Nephron progenitor cell (in vitro differentiated cells): Measurements from ENCODE around the gene IGFBP7.
"Not testable (repeated sequence)": the region's sequence is repeated elsewhere in the genome, so short reads cannot be mapped to it uniquely, and the experiment has no call there.

ENCODE experiments used
- DNase-seq: peaks from one replicate; pipeline ENCODE4 v3.0.0; 2021
- H3K27ac Mint-ChIP-seq: 2 replicates; pipeline ENCODE4 v1.8.0; 2021; ENCODE audit warnings: mild to moderate bottlenecking, moderate library complexity, mixed read lengths
- H3K27me3 Mint-ChIP-seq: 2 replicates; pipeline ENCODE4 v1.8.0; 2021; ENCODE audit warnings: mild to moderate bottlenecking, low read depth, mixed read lengths; ENCODE audit not compliant: poor library complexity
- H3K36me3 Mint-ChIP-seq: 2 replicates; pipeline ENCODE4 v1.8.0; 2021; ENCODE audit warnings: low read depth, mixed read lengths
- H3K4me1 Mint-ChIP-seq: 2 replicates; pipeline ENCODE4 v1.8.0; 2021; ENCODE audit warnings: mixed read lengths
- H3K4me3 Mint-ChIP-seq: 2 replicates; pipeline ENCODE4 v1.8.0; 2021; ENCODE audit warnings: mild to moderate bottlenecking, moderate library complexity, mixed read lengths
- H3K9me3 Mint-ChIP-seq: 2 replicates; pipeline ENCODE4 v1.8.0; 2021; ENCODE audit warnings: mild to moderate bottlenecking, moderate library complexity, mixed read lengths
- TF ChIP-seq, protein P1 (sequence below): fragments of 200-600 bp; sonication (generic); IDR thresholded peaks from 2 replicates; pipeline ENCODE4 v1.5.0; 2021; ENCODE audit warnings: antibody characterized with exemption

The IGFBP7 gene

DNA sequence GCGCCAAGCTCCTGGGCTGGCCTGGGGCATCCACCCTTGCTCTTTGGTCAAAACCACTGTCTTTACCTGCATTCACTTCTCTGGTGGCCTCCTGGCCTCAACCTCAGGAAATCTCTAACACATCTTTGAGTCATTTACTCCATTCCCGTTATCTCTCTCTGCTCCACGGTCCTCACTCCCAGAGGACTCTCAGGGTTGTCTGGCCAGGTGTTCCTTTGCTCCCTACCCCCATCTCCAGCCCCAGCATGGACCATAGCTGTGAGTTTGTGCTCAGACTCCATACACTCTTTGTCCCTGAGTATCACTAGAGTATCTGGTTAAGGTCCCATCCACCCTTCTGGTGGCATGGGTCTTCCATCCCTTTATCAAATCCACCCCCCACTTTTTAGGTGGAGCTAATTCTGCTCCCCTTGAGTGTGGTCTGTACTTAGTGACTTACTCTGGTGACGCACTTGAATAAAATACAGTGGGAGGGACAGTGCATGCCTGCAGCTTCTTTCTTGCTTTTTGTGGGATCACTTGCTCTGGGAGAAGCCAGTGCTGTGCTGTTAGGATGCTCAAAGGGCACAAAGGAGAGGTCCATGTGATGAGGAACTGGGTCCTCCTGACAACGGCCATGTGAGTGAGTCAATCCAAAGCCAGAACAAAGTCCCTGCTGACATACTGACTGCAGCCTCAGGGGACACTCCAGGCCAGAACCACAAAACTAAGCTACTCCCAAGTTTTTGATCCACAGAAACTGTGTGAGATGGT is 44.3 kb downstream of the IGFBP7 start:
- H3K27ac Mint-ChIP-seq: no peak overlapping the region
- H3K27me3 Mint-ChIP-seq: no peaks in the 10 kb centered on the region
- H3K36me3 Mint-ChIP-seq: no peaks in the 10 kb centered on the region
- peaks cover 7% of the 10 kb centered on the region for H3K4me1 Mint-ChIP-seq
- H3K9me3 Mint-ChIP-seq: no peaks in the 10 kb centered on the region
- no peak overlapping the region for H3K4me3 Mint-ChIP-seq
- no peak for DNase-seq
- TF ChIP-seq, protein P1, sequence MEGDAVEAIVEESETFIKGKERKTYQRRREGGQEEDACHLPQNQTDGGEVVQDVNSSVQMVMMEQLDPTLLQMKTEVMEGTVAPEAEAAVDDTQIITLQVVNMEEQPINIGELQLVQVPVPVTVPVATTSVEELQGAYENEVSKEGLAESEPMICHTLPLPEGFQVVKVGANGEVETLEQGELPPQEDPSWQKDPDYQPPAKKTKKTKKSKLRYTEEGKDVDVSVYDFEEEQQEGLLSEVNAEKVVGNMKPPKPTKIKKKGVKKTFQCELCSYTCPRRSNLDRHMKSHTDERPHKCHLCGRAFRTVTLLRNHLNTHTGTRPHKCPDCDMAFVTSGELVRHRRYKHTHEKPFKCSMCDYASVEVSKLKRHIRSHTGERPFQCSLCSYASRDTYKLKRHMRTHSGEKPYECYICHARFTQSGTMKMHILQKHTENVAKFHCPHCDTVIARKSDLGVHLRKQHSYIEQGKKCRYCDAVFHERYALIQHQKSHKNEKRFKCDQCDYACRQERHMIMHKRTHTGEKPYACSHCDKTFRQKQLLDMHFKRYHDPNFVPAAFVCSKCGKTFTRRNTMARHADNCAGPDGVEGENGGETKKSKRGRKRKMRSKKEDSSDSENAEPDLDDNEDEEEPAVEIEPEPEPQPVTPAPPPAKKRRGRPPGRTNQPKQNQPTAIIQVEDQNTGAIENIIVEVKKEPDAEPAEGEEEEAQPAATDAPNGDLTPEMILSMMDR: no peak

DNA sequence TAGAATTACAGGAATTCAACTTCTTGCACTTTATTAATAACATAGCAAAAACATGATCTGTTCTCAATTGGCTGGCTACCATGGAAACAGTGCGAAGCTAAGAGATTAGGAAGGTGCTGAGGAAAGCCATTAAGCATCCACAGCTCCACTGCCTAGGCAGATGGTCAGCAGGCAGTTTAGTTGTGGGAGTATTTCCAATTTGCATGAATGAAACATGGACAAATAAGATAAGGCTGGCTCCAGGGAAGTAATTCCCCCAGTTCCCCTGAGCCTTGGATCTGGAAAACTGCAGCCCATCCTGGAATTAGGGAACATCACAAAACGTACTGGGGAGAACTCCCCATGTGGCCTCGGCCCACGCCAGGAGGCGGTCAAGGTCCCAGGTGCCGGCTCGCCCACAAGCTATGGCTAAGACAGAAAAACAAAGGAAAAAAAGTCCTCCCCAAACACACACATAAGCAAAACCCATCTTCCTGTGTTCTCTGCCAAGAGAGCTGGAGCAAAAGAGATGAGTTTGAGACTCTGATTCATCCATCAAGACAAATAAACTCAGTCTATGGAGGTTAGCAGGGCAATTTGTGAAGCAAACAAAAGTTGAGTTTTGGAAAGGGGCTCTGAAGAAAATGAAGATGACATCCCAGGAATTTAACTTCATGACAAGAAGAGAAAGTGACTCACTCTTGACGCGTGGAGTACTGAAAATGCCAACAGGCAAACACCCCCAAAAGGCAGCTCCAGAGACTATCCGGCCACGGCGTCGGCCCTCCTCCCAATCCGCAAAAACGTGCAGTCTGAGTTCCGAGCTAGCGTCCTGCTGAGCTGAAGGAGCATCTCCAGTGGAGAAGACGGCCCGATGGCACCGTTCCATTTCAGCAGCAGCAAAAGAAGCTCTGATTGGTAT is 45.1 kb downstream of the IGFBP7 start:
- H3K4me3 Mint-ChIP-seq: no peak overlapping the region
- no peaks in the 10 kb centered on the region for H3K27me3 Mint-ChIP-seq
- TF ChIP-seq, protein P1: no peak
- H3K36me3 Mint-ChIP-seq: no peaks in the 10 kb centered on the region
- DNase-seq: no peak
- no peaks in the 10 kb centered on the region for H3K9me3 Mint-ChIP-seq
- peaks cover 7% of the 10 kb centered on the region for H3K4me1 Mint-ChIP-seq
- H3K27ac Mint-ChIP-seq: no peak overlapping the region

DNA sequence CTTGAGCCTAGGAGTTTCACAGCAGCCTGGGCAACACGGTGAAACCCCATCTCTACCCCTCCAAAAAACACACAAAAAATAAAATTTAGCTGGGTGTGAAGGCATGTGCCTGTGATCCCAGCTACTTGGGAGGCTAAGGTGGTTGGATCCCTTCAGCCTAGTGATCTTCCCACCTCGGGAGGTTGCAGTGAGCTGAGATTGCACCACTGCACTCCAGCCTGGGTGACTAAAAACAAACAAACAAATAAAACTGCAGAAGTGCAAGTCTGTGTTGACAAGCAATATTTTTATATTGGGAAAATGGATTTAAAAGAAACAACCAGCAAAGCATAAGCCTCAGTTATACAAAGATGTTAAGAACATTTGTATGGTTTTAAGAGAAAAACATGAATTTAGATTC is 46.1 kb downstream of the IGFBP7 start:
- DNase-seq: no peak
- peaks cover 6% of the 10 kb centered on the region for H3K27me3 Mint-ChIP-seq
- TF ChIP-seq, protein P1: no peak
- no peak overlapping the region for H3K27ac Mint-ChIP-seq
- no peaks in the 10 kb centered on the region for H3K9me3 Mint-ChIP-seq
- no peaks in the 10 kb centered on the region for H3K36me3 Mint-ChIP-seq
- H3K4me3 Mint-ChIP-seq: no peak overlapping the region
- peaks cover 7% of the 10 kb centered on the region for H3K4me1 Mint-ChIP-seq

DNA sequence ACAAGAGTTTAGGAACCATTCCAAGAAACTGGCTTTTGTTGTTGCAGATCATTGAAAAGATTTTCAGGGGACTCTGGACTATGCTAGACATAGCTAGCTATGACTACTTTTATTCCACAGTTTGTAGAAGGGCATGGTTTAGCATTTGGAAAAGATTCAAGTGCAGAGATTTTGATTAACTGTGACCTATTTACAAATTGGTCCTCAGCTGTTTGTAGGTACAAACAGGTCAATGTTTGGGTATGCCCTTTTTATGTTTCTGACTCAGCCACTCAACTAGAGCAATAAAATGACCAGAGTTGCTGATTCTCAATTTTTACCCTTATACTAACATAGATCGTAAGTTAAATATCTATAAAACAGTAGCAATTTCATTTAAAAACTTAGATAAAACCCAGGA is 46.7 kb downstream of the IGFBP7 start:
- Mint-ChIP-seq H3K27ac (no peak overlapping the region), H3K4me1 (peaks cover 6% of the 10 kb centered on the region), H3K27me3 (peaks cover 6% of the 10 kb centered on the region), H3K36me3 (no peaks in the 10 kb centered on the region), H3K9me3 (no peaks in the 10 kb centered on the region), H3K4me3 (no peak overlapping the region)
- TF ChIP-seq, protein P1: no peak
- no peak for DNase-seq

DNA sequence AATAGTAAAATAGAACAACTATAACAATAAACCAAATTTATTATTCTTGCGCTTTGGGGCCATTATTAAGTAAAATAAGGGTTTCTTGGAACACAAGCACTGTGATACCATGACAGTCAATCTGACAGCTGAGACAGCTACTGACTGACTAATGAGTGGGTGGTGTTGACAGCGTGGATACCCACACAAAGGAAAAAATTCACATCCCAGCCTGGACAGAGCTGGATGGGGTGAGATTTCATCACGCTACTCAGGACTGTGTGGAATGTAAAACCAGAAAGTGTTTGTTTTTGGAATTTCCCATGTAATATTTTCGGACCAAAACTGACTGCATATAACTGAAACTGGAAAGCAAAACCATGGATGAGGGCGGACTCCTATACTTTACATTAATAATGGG is 48.8 kb downstream of the IGFBP7 start:
- no peak overlapping the region for H3K27ac Mint-ChIP-seq
- H3K27me3 Mint-ChIP-seq: peaks cover 9% of the 10 kb centered on the region
- H3K36me3 Mint-ChIP-seq: no peaks in the 10 kb centered on the region
- no peak for DNase-seq
- TF ChIP-seq, protein P1: no peak
- no peaks in the 10 kb centered on the region for H3K9me3 Mint-ChIP-seq
- H3K4me1 Mint-ChIP-seq: no peaks in the 10 kb centered on the region
- H3K4me3 Mint-ChIP-seq: no peak overlapping the region

DNA sequence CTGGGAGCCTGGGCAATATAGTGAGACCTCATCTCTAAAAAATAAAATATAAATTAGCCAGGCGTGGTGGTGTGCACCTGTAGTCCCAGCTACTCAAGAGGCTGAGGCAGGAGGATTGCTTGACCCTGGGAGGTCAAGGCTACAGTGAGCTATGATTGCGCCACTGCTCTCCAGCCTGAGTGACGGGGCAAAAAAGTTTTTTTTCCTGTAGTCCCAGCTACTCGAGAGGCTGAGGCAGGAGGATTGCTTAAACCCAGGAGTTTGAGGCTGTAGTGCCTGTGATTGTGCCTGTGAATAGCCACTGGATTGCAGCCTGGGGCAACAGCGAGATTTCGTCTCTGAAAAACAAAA is 49.5 kb downstream of the IGFBP7 start:
- not testable (repeated sequence) for H3K4me3 Mint-ChIP-seq, H3K9me3 Mint-ChIP-seq, DNase-seq, H3K4me1 Mint-ChIP-seq, H3K27me3 Mint-ChIP-seq, H3K36me3 Mint-ChIP-seq, H3K27ac Mint-ChIP-seq
